ENCODE data around the gene CCDC142. TPM values are rescaled to one million over a fixed set of nuclear protein-coding genes. Genes with fewer than 3 reads are reported as not detected.

The CCDC142 gene
- total RNA-seq, 2 donors from 2014 or later = 25.4 to 26.3 TPM

Other genes with a start within 250 kb of the CCDC142 start
- gene SLC4A5, start 139.6 kb downstream of the CCDC142 start, total RNA-seq = 1 to 10 TPM; 2.2 to 4.4 TPM
- gene DCTN1, start 102.7 kb downstream of the CCDC142 start, total RNA-seq = 100 to 1,000 TPM in 1 of 2 donors, 10 to 100 TPM in 1; 84.0 to 108 TPM
- 1 to 10 TPM; 2.3 to 9.7 TPM for gene C2orf81, start 61.4 kb downstream of the CCDC142 start, total RNA-seq
- 100 to 1,000 TPM in 1 of 2 donors, 10 to 100 TPM in 1; 85.8 to 194 TPM for gene WDR54, start 61.3 kb downstream of the CCDC142 start, total RNA-seq
- gene RTKN, start 41.1 kb downstream of the CCDC142 start, total RNA-seq = 1 to 10 TPM; 1.2 to 3.1 TPM
- gene INO80B, start 27.9 kb downstream of the CCDC142 start, total RNA-seq = 10 to 100 TPM; 27.8 to 37.9 TPM
- gene WBP1, start 24.6 kb downstream of the CCDC142 start, total RNA-seq = 10 to 100 TPM; 34.1 to 48.5 TPM
- gene MOGS, start 17.6 kb downstream of the CCDC142 start, total RNA-seq = 10 to 100 TPM; 68.3 to 70.9 TPM
- 10 to 100 TPM; 83.8 to 91.2 TPM for gene MRPL53, start 10.3 kb downstream of the CCDC142 start, total RNA-seq
- 10 to 100 TPM; 27.2 to 32.4 TPM for gene TTC31, start 83 bp upstream of the CCDC142 start, total RNA-seq
- 1 to 10 TPM in 1 of 2 donors, under 1 TPM in 1; 0.39 to 1.3 TPM for gene LBX2, start 16.6 kb upstream of the CCDC142 start, total RNA-seq
- gene PCGF1, start 24.7 kb upstream of the CCDC142 start, total RNA-seq = 10 to 100 TPM; 22.0 to 32.8 TPM
- gene TLX2, start 31.5 kb upstream of the CCDC142 start, total RNA-seq = 1 to 10 TPM in 1 of 2 donors, under 1 TPM in 1; 0.39 to 1.4 TPM
- under 1 TPM; 0.74 to 0.76 TPM for gene DQX1, start 43.2 kb upstream of the CCDC142 start, total RNA-seq
- gene AUP1, start 46.7 kb upstream of the CCDC142 start, total RNA-seq = 100 to 1,000 TPM in 1 of 2 donors, 10 to 100 TPM in 1; 72.2 to 116 TPM
- gene HTRA2, start 46.9 kb upstream of the CCDC142 start, total RNA-seq = 10 to 100 TPM; 75.6 to 81.2 TPM
- 1 to 10 TPM; 2.0 to 4.4 TPM for gene LOXL3, start 70.9 kb upstream of the CCDC142 start, total RNA-seq
- 10 to 100 TPM; 23.7 to 32.4 TPM for gene DOK1, start 71.7 kb upstream of the CCDC142 start, total RNA-seq
- not detected for gene M1AP, start 165.3 kb upstream of the CCDC142 start, total RNA-seq
- gene SEMA4F, start 171.2 kb upstream of the CCDC142 start, total RNA-seq = 1 to 10 TPM; 6.5 to 7.3 TPM